Neuronal stem cell (in vitro differentiated cells): ENCODE data around the gene BHLHE41.

Experiments
- DNase-seq: peaks from one replicate; pipeline ENCODE4 v3.0.0-alpha.2; 2013; ENCODE audit warnings: low spot score
- H2AFZ ChIP-seq: one replicate; pipeline ENCODE4 v1.6.1; 2013; ENCODE audit warnings: mild to moderate bottlenecking, low read length, inconsistent platforms
- H2AK5ac ChIP-seq: 2 replicates; pipeline ENCODE4 v1.6.1; 2013; ENCODE audit warnings: low read depth, mild to moderate bottlenecking, inconsistent platforms, low read length, moderate library complexity, mixed read lengths
- H2BK120ac ChIP-seq: 2 replicates; pipeline ENCODE4 v1.6.1; 2013; ENCODE audit warnings: low read depth, mild to moderate bottlenecking, inconsistent platforms, low read length, moderate library complexity, mixed read lengths
- H2BK12ac ChIP-seq: one replicate; pipeline ENCODE4 v1.6.1; 2013; ENCODE audit warnings: low read length, inconsistent platforms
- H2BK15ac ChIP-seq: 2 replicates; pipeline ENCODE4 v1.6.1; 2013; ENCODE audit warnings: mild to moderate bottlenecking, low read length, inconsistent platforms, mixed read lengths
- H2BK5ac ChIP-seq: one replicate; pipeline ENCODE4 v1.6.1; 2013; ENCODE audit warnings: inconsistent platforms, mild to moderate bottlenecking, low read length, moderate library complexity
- H3K14ac ChIP-seq: one replicate; pipeline ENCODE4 v1.6.1; 2013; ENCODE audit warnings: low read length, inconsistent platforms
- H3K18ac ChIP-seq: 2 replicates; pipeline ENCODE4 v1.6.1; 2013; ENCODE audit warnings: low read length, inconsistent platforms
- H3K23ac ChIP-seq: 2 replicates; pipeline ENCODE4 v1.6.1; 2013; ENCODE audit warnings: low read depth, mild to moderate bottlenecking, mixed read lengths, low read length, inconsistent platforms; ENCODE audit not compliant: poor library complexity
- H3K27ac ChIP-seq: replicated peaks from 3 replicates; pipeline ENCODE4 v1.5.1; 2013; ENCODE audit warnings: low read length, inconsistent platforms
- H3K27me3 ChIP-seq, 3 experiments: 2 replicates each; pipeline ENCODE4 v1.6.1; 2013; ENCODE audit warnings: low read length in 3 of 3, mild to moderate bottlenecking in 2 of 3, inconsistent platforms in 1 of 3, low read depth in 1 of 3, mixed read lengths in 1 of 3, moderate library complexity in 1 of 3; ENCODE audit not compliant: control insufficient read depth in 3 of 3, insufficient read depth in 3 of 3
- H3K36me3 ChIP-seq, 2 donors: replicated peaks in 1 of 2; 2 replicates each; pipeline ENCODE4 v1.6.1; 2013; ENCODE audit warnings: low read length in 2 of 2; ENCODE audit not compliant: control insufficient read depth in 2 of 2, insufficient read depth in 2 of 2
- H3K4ac ChIP-seq: 2 replicates; pipeline ENCODE4 v1.6.1; 2013; ENCODE audit warnings: inconsistent platforms, mild to moderate bottlenecking, low read length, moderate library complexity
- H3K4me1 ChIP-seq, 2 donors: 1 replicate in 1 of 2; 2 replicates in 1 of 2; pipeline ENCODE4 v1.6.1; 2013; ENCODE audit warnings: low read length in 2 of 2, low read depth in 1 of 2; ENCODE audit not compliant: control insufficient read depth in 2 of 2, insufficient read depth in 1 of 2
- H3K4me2 ChIP-seq: one replicate; pipeline ENCODE4 v1.6.1; 2013; ENCODE audit warnings: mild to moderate bottlenecking, low read length, inconsistent platforms; ENCODE audit not compliant: insufficient read depth, poor library complexity, severe bottlenecking
- H3K4me3 ChIP-seq, 2 donors: 2 replicates each; pipeline ENCODE4 v1.5.1; 2013; ENCODE audit warnings: low read length in 2 of 2, mild to moderate bottlenecking in 2 of 2, inconsistent platforms in 1 of 2, moderate library complexity in 1 of 2
- H3K79me1 ChIP-seq: one replicate; pipeline ENCODE4 v1.6.1; 2013; ENCODE audit warnings: low read depth, mild to moderate bottlenecking, inconsistent platforms, low read length, moderate library complexity
- H3K9ac ChIP-seq: one replicate; pipeline ENCODE4 v1.6.1; 2013; ENCODE audit warnings: mild to moderate bottlenecking, low read depth, low read length, inconsistent platforms; ENCODE audit not compliant: poor library complexity
- H3K9me3 ChIP-seq, 2 donors: replicated peaks in 1 of 2; 2 replicates each; pipeline versions ENCODE3 to v1.6.1; 2013; ENCODE audit warnings: low read length in 2 of 2, mild to moderate bottlenecking in 2 of 2, inconsistent platforms in 1 of 2, low read depth in 1 of 2, mixed read lengths in 1 of 2, moderate library complexity in 1 of 2; ENCODE audit not compliant: control insufficient read depth in 2 of 2, insufficient read depth in 1 of 2
- H4K8ac ChIP-seq: one replicate; pipeline ENCODE4 v1.6.1; 2013; ENCODE audit warnings: low read depth, mild to moderate bottlenecking, inconsistent platforms, low read length, moderate library complexity
- H4K91ac ChIP-seq: one replicate; pipeline ENCODE4 v1.6.1; 2013; ENCODE audit warnings: low read length, low read depth, mild to moderate bottlenecking, inconsistent platforms; ENCODE audit not compliant: poor library complexity
- WGBS, 2 donors: extraction: QIAGEN DNeasy Blood & Tissue Kit; methylation state at CpG; one replicate each; pipeline ENCODE4 v1.1.7; 2013; ENCODE audit warnings: missing lambda C conversion rate in 2 of 2, mixed read lengths in 1 of 2; ENCODE audit not compliant: insufficient read length in 2 of 2, insufficient replicate concordance in 1 of 2; ENCODE audit errors: extremely low coverage in 2 of 2; 5-methylcytosine and 5-hydroxymethylcytosine counted together

The BHLHE41 gene

DNA sequence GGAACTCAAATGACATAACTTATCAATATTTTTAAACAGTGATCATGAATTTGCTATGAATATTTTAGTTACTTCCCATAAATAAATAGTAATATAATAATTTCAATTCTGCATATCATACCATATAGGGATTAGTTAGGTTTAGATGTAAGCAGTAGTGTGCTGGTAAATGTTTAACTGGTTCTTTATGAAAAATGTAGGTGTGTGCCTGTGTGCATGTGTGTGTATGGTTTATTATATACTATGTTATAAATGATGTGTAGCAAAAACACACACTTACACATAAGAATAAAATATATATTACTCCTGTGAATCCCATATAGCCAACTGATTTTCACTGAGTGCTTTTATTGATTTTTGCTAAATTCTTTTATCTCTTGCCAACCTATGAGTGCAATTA is 14.0 kb upstream of the BHLHE41 start:
- Histone ChIP-seq H3K27ac (no peak overlapping the region), H3K4ac (no peak overlapping the region), H2BK5ac (no peak overlapping the region), H3K9me3 (no peaks in the 10 kb centered on the region), H3K18ac (no peak overlapping the region), H2BK15ac (no peak overlapping the region), H3K23ac (no peak overlapping the region), H3K36me3 (no peaks in the 10 kb centered on the region), H3K79me1 (no peaks in the 10 kb centered on the region), H3K14ac (no peak overlapping the region), H3K4me1 (peaks cover 0 to 1% of the 10 kb centered on the region in 2 donors), H4K91ac (no peak overlapping the region), H2BK120ac (no peak overlapping the region), H3K27me3 (peaks cover 0 to 10% (median 0%) of the 10 kb centered on the region in 3 experiments), H2BK12ac (no peak overlapping the region), H3K4me3 (no peak overlapping the region), H2AFZ (no peak overlapping the region), H3K4me2 (no peak overlapping the region), H2AK5ac (no peak overlapping the region), H4K8ac (no peak overlapping the region), H3K9ac (no peak overlapping the region)
- no peak for DNase-seq

DNA sequence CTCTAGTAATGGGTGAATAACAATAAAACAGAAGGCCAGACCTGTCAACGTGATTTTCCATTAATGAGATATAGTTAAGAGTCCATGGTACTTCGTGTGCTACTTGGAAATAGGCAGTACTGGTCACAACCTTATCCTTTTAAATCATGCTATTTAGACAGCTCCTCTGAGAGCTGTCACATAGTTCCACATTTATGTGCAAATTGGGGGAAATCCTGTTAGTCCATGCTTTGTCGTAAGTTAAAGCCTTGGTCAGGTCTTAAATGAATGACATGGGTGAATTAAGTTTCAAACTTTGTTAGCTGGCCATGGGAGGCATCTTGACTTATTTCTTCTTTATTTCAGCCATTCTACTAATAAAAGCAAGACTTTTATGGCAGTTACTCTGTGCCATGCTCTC is 11.9 kb upstream of the BHLHE41 start:
- H3K18ac ChIP-seq, result no peak overlapping the region
- no peak overlapping the region for H3K4ac ChIP-seq
- no peak overlapping the region for H4K91ac ChIP-seq
- no CpG with 5 or more reads among the region's 3 CpGs for WGBS, 2 donors
- H2BK5ac ChIP-seq, result no peak overlapping the region
- DNase-seq, result no peak
- no peak overlapping the region for H2BK15ac ChIP-seq
- H3K79me1 ChIP-seq, result no peaks in the 10 kb centered on the region
- H2AFZ ChIP-seq, result no peak overlapping the region
- H2BK12ac ChIP-seq, result no peak overlapping the region
- H3K9ac ChIP-seq, result no peak overlapping the region
- H2AK5ac ChIP-seq, result no peak overlapping the region
- no peak overlapping the region for H2BK120ac ChIP-seq
- H3K23ac ChIP-seq, result no peak overlapping the region
- H4K8ac ChIP-seq, result no peak overlapping the region
- peaks cover 0 to 1% of the 10 kb centered on the region in 2 donors for H3K4me1 ChIP-seq
- H3K4me2 ChIP-seq, result no peak overlapping the region
- H3K9me3 ChIP-seq, result no peaks in the 10 kb centered on the region
- H3K36me3 ChIP-seq, result no peaks in the 10 kb centered on the region
- H3K27ac ChIP-seq, result no peak overlapping the region
- H3K4me3 ChIP-seq, result no peak overlapping the region
- no peak overlapping the region for H3K14ac ChIP-seq
- peaks cover 0 to 30% (median 0%) of the 10 kb centered on the region in 3 experiments for H3K27me3 ChIP-seq

GRCh38 chr12:26135571-26135970 is 10.7 kb upstream of the BHLHE41 start:
- no peak overlapping the region for H2BK15ac ChIP-seq
- no peaks in the 10 kb centered on the region for H3K9me3 ChIP-seq
- H2AK5ac ChIP-seq, result no peak overlapping the region
- H3K9ac ChIP-seq, result no peak overlapping the region
- no CpG with 5 or more reads among the region's 3 CpGs for WGBS, 2 donors
- no peak overlapping the region for H3K27ac ChIP-seq
- no peaks in the 10 kb centered on the region for H3K36me3 ChIP-seq
- H3K4me1 ChIP-seq, result no peaks in the 10 kb centered on the region
- no peak overlapping the region for H2BK5ac ChIP-seq
- peaks cover 0 to 39% (median 0%) of the 10 kb centered on the region in 3 experiments for H3K27me3 ChIP-seq
- no peak overlapping the region for H3K4me2 ChIP-seq
- H2BK12ac ChIP-seq, result no peak overlapping the region
- no peak overlapping the region for H3K23ac ChIP-seq
- no peak overlapping the region for H3K4me3 ChIP-seq
- no peak overlapping the region for H4K8ac ChIP-seq
- H3K14ac ChIP-seq, result no peak overlapping the region
- no peak for DNase-seq
- no peak overlapping the region for H2AFZ ChIP-seq
- no peak overlapping the region for H2BK120ac ChIP-seq
- H3K79me1 ChIP-seq, result no peaks in the 10 kb centered on the region
- H4K91ac ChIP-seq, result no peak overlapping the region
- no peak overlapping the region for H3K4ac ChIP-seq
- H3K18ac ChIP-seq, result no peak overlapping the region

DNA sequence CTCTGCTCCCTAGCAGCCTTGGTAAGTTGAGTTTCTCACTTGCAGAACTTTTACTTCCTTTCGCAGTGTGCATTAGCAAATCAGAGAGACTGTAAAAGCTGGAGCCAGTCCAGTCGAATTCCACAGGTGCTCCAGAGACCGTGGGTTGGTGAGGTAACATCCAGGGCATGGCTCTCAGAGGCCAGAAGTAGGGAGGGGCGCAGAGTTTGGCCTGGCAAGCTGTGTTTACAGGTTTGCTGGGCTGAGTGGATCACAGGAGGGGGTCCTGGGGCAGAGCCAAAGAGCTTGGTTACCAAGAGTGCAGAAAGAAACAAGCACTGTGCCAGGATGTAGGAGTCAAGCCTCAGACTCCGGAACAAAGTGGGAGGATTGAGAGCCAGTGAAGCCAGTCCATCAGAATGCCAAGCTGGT is 10.2 kb upstream of the BHLHE41 start:
- Histone ChIP-seq H3K4me2 (no peak overlapping the region), H2BK5ac (no peak overlapping the region)
- WGBS, 2 donors, result no CpG with 5 or more reads among the region's 5 CpGs

More for the DNA sequence above, 10.2 kb upstream of the BHLHE41 start:
- no peak overlapping the region for H2AK5ac ChIP-seq
- H3K4me3 ChIP-seq, result peak overlapping the region in 1 of 2 donors; percentile 50
- no peak overlapping the region for H4K91ac ChIP-seq
- DNase-seq, result no peak
- H3K14ac ChIP-seq, result no peak overlapping the region
- H2BK15ac ChIP-seq, result no peak overlapping the region
- H2BK12ac ChIP-seq, result no peak overlapping the region
- H3K9ac ChIP-seq, result no peak overlapping the region
- H3K4ac ChIP-seq, result no peak overlapping the region
- no peak overlapping the region for H3K27ac ChIP-seq
- H3K23ac ChIP-seq, result no peak overlapping the region
- no peaks in the 10 kb centered on the region for H3K9me3 ChIP-seq
- H3K36me3 ChIP-seq, result no peaks in the 10 kb centered on the region
- no peak overlapping the region for H3K18ac ChIP-seq
- no peak overlapping the region for H4K8ac ChIP-seq
- no peaks in the 10 kb centered on the region for H3K4me1 ChIP-seq
- H2AFZ ChIP-seq, result no peak overlapping the region
- H3K27me3 ChIP-seq, result peaks cover 0 to 43% (median 0%) of the 10 kb centered on the region in 3 experiments
- H2BK120ac ChIP-seq, result no peak overlapping the region
- no peaks in the 10 kb centered on the region for H3K79me1 ChIP-seq
